GM23338 (cell line): Measurements from ENCODE around the gene NEURL3. TPM values are rescaled to one million over a fixed set of nuclear protein-coding genes. Genes with fewer than 3 reads are reported as not detected.

ENCODE experiments used
- ATAC-seq: fragments of 200-7000 bp; cut with Tn5 transposase; 3 replicates; pipeline ENCODE4 v1.9.1; 2020
- DNase-seq: peaks from one replicate; pipeline ENCODE4 v3.0.0-alpha.2; 2015; ENCODE audit warnings: low spot score
- H2AFZ ChIP-seq: fragments of 200-600 bp; sonication (generic); 2 replicates; pipeline ENCODE4 v1.8.0; 2016; ENCODE audit warnings: antibody characterized with exemption, mild to moderate bottlenecking, moderate library complexity
- H3F3A ChIP-seq: fragments of 200-600 bp; sonication (generic); replicated peaks from 2 replicates; pipeline ENCODE4 v1.8.0; 2017; ENCODE audit warnings: antibody characterized with exemption, mixed run types, low read depth
- H3K27ac ChIP-seq: fragments of 200-600 bp; sonication (generic); 2 replicates; pipeline ENCODE4 v1.6.1; 2016; ENCODE audit warnings: low read depth
- H3K27me3 ChIP-seq: fragments of 200-600 bp; sonication (generic); 2 replicates; pipeline ENCODE4 v1.8.0; 2016; ENCODE audit warnings: mild to moderate bottlenecking, mixed run types, moderate library complexity; ENCODE audit not compliant: insufficient read depth
- H3K36me3 ChIP-seq: fragments of 200-600 bp; sonication (generic); 2 replicates; pipeline ENCODE4 v1.8.0; 2016; ENCODE audit warnings: mild to moderate bottlenecking; ENCODE audit not compliant: insufficient read depth
- H3K4me1 ChIP-seq: fragments of 200-600 bp; sonication (generic); 2 replicates; pipeline ENCODE4 v1.8.0; 2016; ENCODE audit warnings: mild to moderate bottlenecking, moderate library complexity; ENCODE audit not compliant: insufficient read depth
- H3K4me2 ChIP-seq: fragments of 200-600 bp; sonication (generic); 2 replicates; pipeline ENCODE4 v1.7.1; 2017; ENCODE audit warnings: mixed run types
- H3K4me3 ChIP-seq: fragments of 200-600 bp; sonication (generic); 2 replicates; pipeline ENCODE4 v1.6.1; 2016; ENCODE audit warnings: mixed run types
- H3K79me2 ChIP-seq: fragments of 200-600 bp; sonication (generic); replicated peaks from 2 replicates; pipeline ENCODE4 v1.8.0; 2017; ENCODE audit warnings: mild to moderate bottlenecking; ENCODE audit not compliant: insufficient read depth
- H3K9me2 ChIP-seq: fragments of 200-600 bp; sonication (generic); 2 replicates; pipeline ENCODE4 v1.8.0; 2017; ENCODE audit not compliant: insufficient read depth
- H4K20me1 ChIP-seq: fragments of 200-600 bp; sonication (generic); replicated peaks from 2 replicates; pipeline ENCODE4 v1.8.0; 2017; ENCODE audit warnings: mild to moderate bottlenecking; ENCODE audit not compliant: insufficient read depth
- H3K27ac Mint-ChIP-seq: 2 replicates; pipeline ENCODE4 v1.8.0; 2020; ENCODE audit warnings: inconsistent platforms, mild to moderate bottlenecking, moderate library complexity, mixed read lengths
- H3K27me3 Mint-ChIP-seq: 3 replicates; pipeline ENCODE4 v1.8.0; 2022; ENCODE audit warnings: low read depth, mild to moderate bottlenecking, moderate library complexity, mixed read lengths, inconsistent platforms; ENCODE audit not compliant: insufficient read depth, poor library complexity
- H3K36me3 Mint-ChIP-seq: 3 replicates; pipeline ENCODE4 v1.8.0; 2021; ENCODE audit warnings: low read depth, mild to moderate bottlenecking, inconsistent platforms, moderate library complexity, mixed read lengths
- H3K4me1 Mint-ChIP-seq: 3 replicates; pipeline ENCODE4 v1.8.0; 2020; ENCODE audit warnings: mild to moderate bottlenecking, inconsistent platforms, mixed read lengths
- H3K4me3 Mint-ChIP-seq: 3 replicates; pipeline ENCODE4 v1.8.0; 2021; ENCODE audit warnings: moderate library complexity, mild to moderate bottlenecking, inconsistent platforms, mixed read lengths
- H3K9me3 Mint-ChIP-seq: 3 replicates; pipeline ENCODE4 v1.8.0; 2020; ENCODE audit warnings: moderate library complexity, mild to moderate bottlenecking, inconsistent platforms, mixed read lengths
- CREB1 ChIP-seq: fragments of 250-450 bp; sonication (Bioruptor Pico); IDR thresholded peaks from 2 replicates; pipeline ENCODE4 v1.5.0; 2020; ENCODE audit warnings: low read depth, mild to moderate bottlenecking, moderate library complexity
- EZH2 ChIP-seq: fragments of 200-600 bp; sonication (generic); IDR thresholded peaks from one replicate; pipeline ENCODE4 v1.8.0; 2017; ENCODE audit warnings: antibody characterized with exemption, mild to moderate bottlenecking, low read depth; ENCODE audit not compliant: unreplicated experiment
- EZH2phosphoT487 ChIP-seq: fragments of 200-600 bp; sonication (generic); IDR thresholded peaks from one replicate; pipeline ENCODE4 v1.8.1; 2018; ENCODE audit warnings: antibody characterized with exemption; ENCODE audit not compliant: unreplicated experiment
- JUNB ChIP-seq: IDR thresholded peaks from one replicate; pipeline ENCODE4 v1.6.1; 2016; ENCODE audit warnings: antibody characterized with exemption; ENCODE audit not compliant: unreplicated experiment
- NANOG ChIP-seq: IDR thresholded peaks from 2 replicates; pipeline ENCODE4 v1.6.1; 2016; ENCODE audit warnings: antibody characterized with exemption, borderline replicate concordance
- POLR2AphosphoS5 ChIP-seq: IDR thresholded peaks from 2 replicates; pipeline ENCODE4 v1.6.1; 2016; ENCODE audit warnings: antibody characterized with exemption, low read depth
- STAT1 ChIP-seq: IDR thresholded peaks from one replicate; pipeline ENCODE4 v1.6.1; 2016; ENCODE audit warnings: antibody characterized with exemption; ENCODE audit not compliant: unreplicated experiment
- ZNF114 ChIP-seq: fragments of 250-450 bp; sonication (Bioruptor Pico); IDR thresholded peaks from 2 replicates; pipeline ENCODE4 v1.5.0; 2020; ENCODE audit warnings: mild to moderate bottlenecking, moderate library complexity
- polyA plus RNA-seq: library from polyadenylated mRNA; unstranded; fragments of >200 nt; fragmentation: Nextera tagmentation; extraction: Ambion mirVana; gene quantifications from 2 replicates; pipeline ENCODE4 v1.2.1, GENCODE V29; 2016
- total RNA-seq: library from RNA; depleted of rRNA; stranded (reverse); fragments of >200 nt; shearing (Covaris generic); gene quantifications from 2 replicates; pipeline ENCODE4 v1.2.3, GENCODE V29; 2014
- TF ChIP-seq, protein P1 (sequence below): fragments of 250-450 bp; sonication (Bioruptor Pico); IDR thresholded peaks from 2 replicates; pipeline ENCODE4 v1.5.0; 2020; ENCODE audit warnings: mild to moderate bottlenecking, moderate library complexity
- TF ChIP-seq, protein P2 (sequence below): IDR thresholded peaks from one replicate; pipeline ENCODE4 v1.6.1; 2018; ENCODE audit warnings: antibody characterized with exemption; ENCODE audit not compliant: unreplicated experiment

Gene NEURL3
- total and polyA plus RNA-seq, 2 experiments from 2014 or later = 0.21 TPM; not detected in 1

DNA sequence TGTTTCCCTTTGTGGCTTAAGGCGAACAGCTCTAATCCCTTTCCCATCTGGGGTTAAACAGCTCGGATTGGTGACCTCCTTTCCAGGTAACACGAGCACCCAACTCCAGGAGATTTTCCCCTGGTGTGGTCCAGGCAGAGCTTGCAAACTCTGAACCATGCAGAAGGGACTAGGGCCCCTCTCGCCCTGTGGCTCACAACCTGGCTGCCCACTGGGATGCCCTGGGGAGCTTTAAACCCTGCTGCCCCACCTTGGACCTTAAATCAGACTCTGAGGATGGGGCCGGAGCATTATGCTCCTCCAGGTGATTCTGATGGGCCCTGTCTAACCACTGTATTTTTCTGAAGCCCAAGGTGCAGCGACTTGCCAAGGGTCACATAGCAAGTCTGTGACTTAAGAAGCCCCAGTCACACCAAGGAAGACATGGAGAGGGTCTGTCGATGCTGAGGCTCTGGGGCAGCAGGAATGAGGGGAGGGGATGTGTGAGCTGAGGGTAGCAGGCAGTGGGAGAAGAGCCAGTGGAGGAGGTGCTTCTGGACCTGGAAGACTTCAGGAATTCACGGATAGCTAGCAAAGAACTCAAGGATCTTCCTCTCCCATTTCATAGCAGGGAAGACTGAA, 37.3 kb upstream of the NEURL3 start:
- TF ChIP-seq STAT1 = no peak
- TF ChIP-seq ZNF114 = no peak
- TF ChIP-seq EZH2phosphoT487 = no peak
- peaks cover 30% of the 10 kb centered on the region for H3K27me3 Mint-ChIP-seq
- DNase-seq (no peak), ATAC-seq (no peak)
- H3K27ac Mint-ChIP-seq = no peak overlapping the region
- no peak overlapping the region for H3K4me3 ChIP-seq
- H3K9me3 Mint-ChIP-seq = peaks cover 8% of the 10 kb centered on the region; the same call in 2 of the 3 replicates
- H2AFZ ChIP-seq = no peak overlapping the region
- no peak overlapping the region for H3K4me3 Mint-ChIP-seq
- peaks cover 32% of the 10 kb centered on the region for H3K27me3 ChIP-seq
- H3K36me3 Mint-ChIP-seq = peaks cover 22% of the 10 kb centered on the region
- H3K36me3 ChIP-seq = no peaks in the 10 kb centered on the region
- no peak overlapping the region for H3K4me2 ChIP-seq
- H4K20me1 ChIP-seq = peaks cover 5% of the 10 kb centered on the region; the same call in 1 of the 2 replicates
- H3F3A ChIP-seq = peaks cover 9% of the 10 kb centered on the region; the same call in 1 of the 2 replicates
- H3K4me1 ChIP-seq = peaks cover 20% of the 10 kb centered on the region
- H3K79me2 ChIP-seq = 0 out of 2 replicates have a peak, but pooled peaks cover 7% of the 10 kb centered on the region
- H3K27ac ChIP-seq = no peak overlapping the region
- H3K9me2 ChIP-seq = peaks cover 10% of the 10 kb centered on the region; the same call in 1 of the 2 replicates
- peaks cover 34% of the 10 kb centered on the region for H3K4me1 Mint-ChIP-seq

DNA sequence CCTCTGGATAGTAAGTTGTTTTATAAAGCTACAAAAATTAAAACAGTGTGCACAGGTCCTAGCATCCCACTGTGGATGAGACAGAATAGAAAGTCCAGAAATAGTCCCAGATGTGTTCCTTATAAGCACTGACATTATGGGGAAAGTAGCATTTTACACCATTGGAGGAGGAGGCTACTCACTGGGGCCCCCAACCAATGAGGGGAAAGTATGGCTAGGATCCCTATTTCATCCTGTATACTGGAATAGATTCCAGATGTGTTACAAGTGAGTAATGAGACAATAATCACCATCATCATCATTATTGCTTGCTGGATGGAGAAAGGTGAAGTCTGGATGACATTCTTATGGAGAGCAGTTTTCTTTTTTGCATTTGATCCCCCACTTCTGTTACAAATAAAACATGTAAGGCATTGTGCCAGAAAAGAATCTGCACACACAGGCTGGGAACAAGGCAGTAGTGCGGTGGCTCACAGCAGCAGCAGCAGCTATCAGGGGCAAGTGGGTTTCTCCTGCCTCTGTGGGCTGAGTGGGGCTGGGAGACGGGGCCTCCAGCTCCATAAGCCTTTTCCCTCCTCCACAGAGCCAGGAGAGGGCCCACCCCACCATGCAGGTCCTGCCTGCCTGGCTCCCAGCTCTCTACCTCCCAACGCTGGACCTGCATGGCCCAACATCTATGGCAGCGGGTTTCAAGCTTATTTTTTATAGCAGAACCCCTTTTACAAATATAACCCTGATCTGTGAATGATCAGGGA, 36.4 kb upstream of the NEURL3 start:
- Mint-ChIP-seq H3K4me3 (no peak overlapping the region), H3K9me3 (peaks cover 8% of the 10 kb centered on the region; the same call in 2 of the 3 replicates), H3K4me1 (peaks cover 27% of the 10 kb centered on the region), H3K36me3 (peaks cover 19% of the 10 kb centered on the region), H3K27me3 (peaks cover 31% of the 10 kb centered on the region), H3K27ac (no peak overlapping the region)
- Histone ChIP-seq H3K4me1 (peaks cover 20% of the 10 kb centered on the region), H3K27me3 (peaks cover 39% of the 10 kb centered on the region), H3K4me2 (no peak overlapping the region), H3F3A (peaks cover 8% of the 10 kb centered on the region; the same call in 1 of the 2 replicates), H3K4me3 (no peak overlapping the region), H3K9me2 (peaks cover 10% of the 10 kb centered on the region; the same call in 1 of the 2 replicates), H2AFZ (no peak overlapping the region), H3K36me3 (no peaks in the 10 kb centered on the region), H3K79me2 (0 out of 2 replicates have a peak, but pooled peaks cover 7% of the 10 kb centered on the region), H4K20me1 (peaks cover 5% of the 10 kb centered on the region; the same call in 1 of the 2 replicates), H3K27ac (no peak overlapping the region)
- DNase-seq = no peak
- no peak for ATAC-seq
- TF ChIP-seq ZNF114 (no peak), POLR2AphosphoS5 (no peak), EZH2phosphoT487 (no peak), CREB1 (CRISPR knock-in tag) (no peak), JUNB (no peak), EZH2 (no peak), STAT1 (no peak), NANOG (no peak)
- TF ChIP-seq, protein P1, sequence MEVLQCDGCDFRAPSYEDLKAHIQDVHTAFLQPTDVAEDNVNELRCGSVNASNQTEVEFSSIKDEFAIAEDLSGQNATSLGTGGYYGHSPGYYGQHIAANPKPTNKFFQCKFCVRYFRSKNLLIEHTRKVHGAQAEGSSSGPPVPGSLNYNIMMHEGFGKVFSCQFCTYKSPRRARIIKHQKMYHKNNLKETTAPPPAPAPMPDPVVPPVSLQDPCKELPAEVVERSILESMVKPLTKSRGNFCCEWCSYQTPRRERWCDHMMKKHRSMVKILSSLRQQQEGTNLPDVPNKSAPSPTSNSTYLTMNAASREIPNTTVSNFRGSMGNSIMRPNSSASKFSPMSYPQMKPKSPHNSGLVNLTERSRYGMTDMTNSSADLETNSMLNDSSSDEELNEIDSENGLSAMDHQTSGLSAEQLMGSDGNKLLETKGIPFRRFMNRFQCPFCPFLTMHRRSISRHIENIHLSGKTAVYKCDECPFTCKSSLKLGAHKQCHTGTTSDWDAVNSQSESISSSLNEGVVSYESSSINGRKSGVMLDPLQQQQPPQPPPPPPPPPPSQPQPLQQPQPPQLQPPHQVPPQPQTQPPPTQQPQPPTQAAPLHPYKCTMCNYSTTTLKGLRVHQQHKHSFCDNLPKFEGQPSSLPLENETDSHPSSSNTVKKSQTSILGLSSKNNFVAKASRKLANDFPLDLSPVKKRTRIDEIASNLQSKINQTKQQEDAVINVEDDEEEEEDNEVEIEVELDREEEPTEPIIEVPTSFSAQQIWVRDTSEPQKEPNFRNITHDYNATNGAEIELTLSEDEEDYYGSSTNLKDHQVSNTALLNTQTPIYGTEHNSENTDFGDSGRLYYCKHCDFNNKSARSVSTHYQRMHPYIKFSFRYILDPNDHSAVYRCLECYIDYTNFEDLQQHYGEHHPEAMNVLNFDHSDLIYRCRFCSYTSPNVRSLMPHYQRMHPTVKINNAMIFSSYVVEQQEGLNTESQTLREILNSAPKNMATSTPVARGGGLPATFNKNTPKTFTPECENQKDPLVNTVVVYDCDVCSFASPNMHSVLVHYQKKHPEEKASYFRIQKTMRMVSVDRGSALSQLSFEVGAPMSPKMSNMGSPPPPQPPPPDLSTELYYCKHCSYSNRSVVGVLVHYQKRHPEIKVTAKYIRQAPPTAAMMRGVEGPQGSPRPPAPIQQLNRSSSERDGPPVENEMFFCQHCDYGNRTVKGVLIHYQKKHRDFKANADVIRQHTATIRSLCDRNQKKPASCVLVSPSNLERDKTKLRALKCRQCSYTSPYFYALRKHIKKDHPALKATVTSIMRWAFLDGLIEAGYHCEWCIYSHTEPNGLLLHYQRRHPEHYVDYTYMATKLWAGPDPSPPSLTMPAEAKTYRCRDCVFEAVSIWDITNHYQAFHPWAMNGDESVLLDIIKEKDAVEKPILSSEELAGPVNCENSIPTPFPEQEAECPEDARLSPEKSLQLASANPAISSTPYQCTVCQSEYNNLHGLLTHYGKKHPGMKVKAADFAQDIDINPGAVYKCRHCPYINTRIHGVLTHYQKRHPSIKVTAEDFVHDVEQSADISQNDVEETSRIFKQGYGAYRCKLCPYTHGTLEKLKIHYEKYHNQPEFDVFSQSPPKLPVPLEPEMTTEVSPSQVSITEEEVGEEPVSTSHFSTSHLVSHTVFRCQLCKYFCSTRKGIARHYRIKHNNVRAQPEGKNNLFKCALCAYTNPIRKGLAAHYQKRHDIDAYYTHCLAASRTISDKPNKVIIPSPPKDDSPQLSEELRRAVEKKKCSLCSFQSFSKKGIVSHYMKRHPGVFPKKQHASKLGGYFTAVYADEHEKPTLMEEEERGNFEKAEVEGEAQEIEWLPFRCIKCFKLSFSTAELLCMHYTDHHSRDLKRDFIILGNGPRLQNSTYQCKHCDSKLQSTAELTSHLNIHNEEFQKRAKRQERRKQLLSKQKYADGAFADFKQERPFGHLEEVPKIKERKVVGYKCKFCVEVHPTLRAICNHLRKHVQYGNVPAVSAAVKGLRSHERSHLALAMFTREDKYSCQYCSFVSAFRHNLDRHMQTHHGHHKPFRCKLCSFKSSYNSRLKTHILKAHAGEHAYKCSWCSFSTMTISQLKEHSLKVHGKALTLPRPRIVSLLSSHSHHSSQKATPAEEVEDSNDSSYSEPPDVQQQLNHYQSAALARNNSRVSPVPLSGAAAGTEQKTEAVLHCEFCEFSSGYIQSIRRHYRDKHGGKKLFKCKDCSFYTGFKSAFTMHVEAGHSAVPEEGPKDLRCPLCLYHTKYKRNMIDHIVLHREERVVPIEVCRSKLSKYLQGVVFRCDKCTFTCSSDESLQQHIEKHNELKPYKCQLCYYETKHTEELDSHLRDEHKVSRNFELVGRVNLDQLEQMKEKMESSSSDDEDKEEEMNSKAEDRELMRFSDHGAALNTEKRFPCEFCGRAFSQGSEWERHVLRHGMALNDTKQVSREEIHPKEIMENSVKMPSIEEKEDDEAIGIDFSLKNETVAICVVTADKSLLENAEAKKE (CRISPR knock-in tag) = no peak
- TF ChIP-seq, protein P2, sequence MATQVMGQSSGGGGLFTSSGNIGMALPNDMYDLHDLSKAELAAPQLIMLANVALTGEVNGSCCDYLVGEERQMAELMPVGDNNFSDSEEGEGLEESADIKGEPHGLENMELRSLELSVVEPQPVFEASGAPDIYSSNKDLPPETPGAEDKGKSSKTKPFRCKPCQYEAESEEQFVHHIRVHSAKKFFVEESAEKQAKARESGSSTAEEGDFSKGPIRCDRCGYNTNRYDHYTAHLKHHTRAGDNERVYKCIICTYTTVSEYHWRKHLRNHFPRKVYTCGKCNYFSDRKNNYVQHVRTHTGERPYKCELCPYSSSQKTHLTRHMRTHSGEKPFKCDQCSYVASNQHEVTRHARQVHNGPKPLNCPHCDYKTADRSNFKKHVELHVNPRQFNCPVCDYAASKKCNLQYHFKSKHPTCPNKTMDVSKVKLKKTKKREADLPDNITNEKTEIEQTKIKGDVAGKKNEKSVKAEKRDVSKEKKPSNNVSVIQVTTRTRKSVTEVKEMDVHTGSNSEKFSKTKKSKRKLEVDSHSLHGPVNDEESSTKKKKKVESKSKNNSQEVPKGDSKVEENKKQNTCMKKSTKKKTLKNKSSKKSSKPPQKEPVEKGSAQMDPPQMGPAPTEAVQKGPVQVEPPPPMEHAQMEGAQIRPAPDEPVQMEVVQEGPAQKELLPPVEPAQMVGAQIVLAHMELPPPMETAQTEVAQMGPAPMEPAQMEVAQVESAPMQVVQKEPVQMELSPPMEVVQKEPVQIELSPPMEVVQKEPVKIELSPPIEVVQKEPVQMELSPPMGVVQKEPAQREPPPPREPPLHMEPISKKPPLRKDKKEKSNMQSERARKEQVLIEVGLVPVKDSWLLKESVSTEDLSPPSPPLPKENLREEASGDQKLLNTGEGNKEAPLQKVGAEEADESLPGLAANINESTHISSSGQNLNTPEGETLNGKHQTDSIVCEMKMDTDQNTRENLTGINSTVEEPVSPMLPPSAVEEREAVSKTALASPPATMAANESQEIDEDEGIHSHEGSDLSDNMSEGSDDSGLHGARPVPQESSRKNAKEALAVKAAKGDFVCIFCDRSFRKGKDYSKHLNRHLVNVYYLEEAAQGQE = no peak
